HL-60/S4 treated with phorbol 12-myristate 13-acetate at 8.2 ng/mL for 4 days and 3 days (cell line): ENCODE measurements around the gene KIFBP.
"Not testable (repeated sequence)": the region's sequence is repeated elsewhere in the genome, so short reads cannot be mapped to it uniquely, and the experiment has no call there.

Experiments
- in situ Hi-C: fragments of 300-500 bp; cut with MboI; formaldehyde crosslinking; loops from 2 replicates; pipeline ENCODE4 v1.15.0; 2022; ENCODE audit warnings: low sequenced_read_pairs

The KIFBP gene

GRCh38 chr10:68992636-68993440 is 4.2 kb downstream of the KIFBP start:
- in situ Hi-C loops = no loop called here

GRCh38 chr10:68997211-68997610 is 8.6 kb downstream of the KIFBP start:
- in situ Hi-C loops = no loop called here

- in situ Hi-C loops = no loop called here
These were observed 16.2 kb downstream of the KIFBP start for GRCh38 chr10:69004821-69005220.

GRCh38 chr10:69005704-69006485 is 17.3 kb downstream of the KIFBP start:
- in situ Hi-C loops = no loop called here

- in situ Hi-C loops = no loop called here
These were observed 18.7 kb downstream of the KIFBP start for GRCh38 chr10:69007260-69007659.

- in situ Hi-C loops = no loop called here
These were observed 20.8 kb downstream of the KIFBP start for GRCh38 chr10:69009360-69009759.

GRCh38 chr10:69010151-69010640 is 21.6 kb downstream of the KIFBP start:
- in situ Hi-C loops = loop anchor here (10.0 kb wide), 1 partner anchor 85 kb away; no protein-coding TSS in a partner anchor

- in situ Hi-C loops = loop anchor here (10.0 kb wide), 1 partner anchor 82 kb away; no protein-coding TSS in a partner anchor
These were observed 24.2 kb downstream of the KIFBP start for GRCh38 chr10:69012778-69013177.

- in situ Hi-C loops = loop anchor here (10.0 kb wide), 1 partner anchor 81 kb away; no protein-coding TSS in a partner anchor
These were observed 25.6 kb downstream of the KIFBP start for GRCh38 chr10:69014171-69014570.

GRCh38 chr10:69018613-69019012 is 30.0 kb downstream of the KIFBP start:
- in situ Hi-C loops = loop anchor here (10.0 kb wide), 1 partner anchor 76 kb away; no protein-coding TSS in a partner anchor

- in situ Hi-C loops = no loop called here
These were observed 34.0 kb downstream of the KIFBP start for GRCh38 chr10:69022611-69023010.

GRCh38 chr10:69025370-69025896 is 36.8 kb downstream of the KIFBP start:
- in situ Hi-C loops = no loop called here

- in situ Hi-C loops = no loop called here
These were observed 44.7 kb downstream of the KIFBP start for GRCh38 chr10:69033256-69033655.

- in situ Hi-C loops = no loop called here
These were observed 48.9 kb downstream of the KIFBP start for GRCh38 chr10:69037489-69037888.

- in situ Hi-C loops = not testable (repeated sequence)
These were observed 52.3 kb downstream of the KIFBP start for GRCh38 chr10:69040904-69041303.

GRCh38 chr10:69042417-69042816 is 53.8 kb downstream of the KIFBP start:
- in situ Hi-C loops = no loop called here

- in situ Hi-C loops = no loop called here
These were observed 54.2 kb downstream of the KIFBP start for GRCh38 chr10:69042838-69043237.

- in situ Hi-C loops = no loop called here
These were observed 55.4 kb downstream of the KIFBP start for GRCh38 chr10:69043931-69044531.

GRCh38 chr10:69044546-69044945 is 55.9 kb downstream of the KIFBP start:
- in situ Hi-C loops = no loop called here

GRCh38 chr10:69045441-69046300 is 57.1 kb downstream of the KIFBP start:
- in situ Hi-C loops = no loop called here
